SIG-M5 treated with dmso at 0.1 percent for 504 hours (cell line): ENCODE measurements around the gene MOV10L1.

Source experiments
- DNase-seq: peaks from one replicate; lab custom pipeline; 2025; ENCODE audit not compliant: unreplicated experiment; lab: John Stamatoyannopoulos, UW

Gene MOV10L1

DNA sequence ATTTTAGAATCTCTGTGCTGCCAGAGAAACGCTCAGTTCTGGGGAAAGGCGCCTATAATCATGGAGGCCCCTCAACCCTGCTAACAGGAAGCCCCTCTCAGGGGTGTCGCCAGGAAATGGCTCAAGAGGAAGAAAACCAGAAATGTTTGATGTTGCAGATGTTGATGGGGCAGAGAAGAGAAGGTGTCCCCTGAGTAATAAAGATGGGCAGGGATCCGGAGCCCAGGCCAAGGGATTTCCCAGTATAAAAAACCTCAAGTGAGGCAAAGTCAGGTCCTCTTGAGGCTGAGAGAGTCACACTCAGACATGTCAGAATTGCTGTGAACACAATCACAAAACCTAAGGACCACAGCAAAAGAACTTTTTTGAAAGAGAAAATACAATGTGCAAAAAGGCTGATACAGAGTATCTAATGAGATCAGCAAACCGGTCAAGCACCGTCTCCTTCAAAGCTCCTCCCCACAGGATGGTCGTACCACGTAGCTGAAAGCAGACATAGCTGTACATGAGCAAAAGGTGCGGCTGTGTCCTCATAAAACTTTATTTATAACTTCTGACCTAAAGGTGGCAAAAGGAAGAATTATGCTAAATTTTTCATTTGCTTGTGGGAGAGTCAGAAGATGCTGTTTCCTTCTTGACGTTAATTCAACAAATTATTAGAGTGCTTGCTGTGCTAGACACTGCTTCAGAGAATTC is 12.2 kb downstream of the MOV10L1 start:
- DNase-seq = no peak

DNA sequence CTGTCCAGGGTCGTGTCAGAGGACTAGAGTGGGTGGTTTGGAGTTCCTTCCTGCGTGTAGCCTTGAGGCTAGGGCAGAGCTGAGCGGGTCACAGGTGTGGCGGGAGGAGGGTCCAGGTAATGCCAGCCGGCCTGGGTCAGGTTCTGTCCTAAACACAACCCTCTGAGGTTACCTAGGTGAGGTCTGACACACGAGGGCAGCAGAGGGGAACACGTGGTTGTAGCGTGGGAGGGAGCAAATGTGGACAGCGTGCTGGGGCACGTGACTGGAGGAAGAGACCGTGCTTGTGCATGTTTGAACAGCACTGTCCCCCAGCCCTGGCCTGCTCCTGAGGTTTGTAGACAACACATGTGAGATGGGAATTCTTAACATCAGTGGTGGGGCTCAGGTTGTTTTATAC is 13.1 kb downstream of the MOV10L1 start:
- DNase-seq = no peak

DNA sequence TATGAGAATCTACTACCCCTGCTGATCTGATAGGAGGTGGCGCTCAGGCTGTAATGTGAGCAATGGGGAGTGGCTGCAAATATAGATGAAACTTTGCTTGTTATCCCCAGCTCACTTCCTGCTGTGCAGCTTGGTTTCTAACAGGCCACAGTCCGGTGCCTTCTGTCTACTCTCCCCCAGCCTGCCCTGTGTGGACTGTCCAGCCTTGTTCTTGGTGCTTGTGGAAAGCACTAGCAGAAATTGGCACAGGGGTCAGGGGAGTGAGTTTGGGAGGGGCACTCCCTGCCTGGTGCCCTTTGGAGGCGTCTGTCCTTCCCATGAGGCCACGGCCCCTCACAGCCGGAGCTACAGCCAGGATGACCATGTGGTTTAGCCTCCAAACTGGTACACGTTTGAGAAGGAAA is 14.3 kb downstream of the MOV10L1 start:
- no peak for DNase-seq

DNA sequence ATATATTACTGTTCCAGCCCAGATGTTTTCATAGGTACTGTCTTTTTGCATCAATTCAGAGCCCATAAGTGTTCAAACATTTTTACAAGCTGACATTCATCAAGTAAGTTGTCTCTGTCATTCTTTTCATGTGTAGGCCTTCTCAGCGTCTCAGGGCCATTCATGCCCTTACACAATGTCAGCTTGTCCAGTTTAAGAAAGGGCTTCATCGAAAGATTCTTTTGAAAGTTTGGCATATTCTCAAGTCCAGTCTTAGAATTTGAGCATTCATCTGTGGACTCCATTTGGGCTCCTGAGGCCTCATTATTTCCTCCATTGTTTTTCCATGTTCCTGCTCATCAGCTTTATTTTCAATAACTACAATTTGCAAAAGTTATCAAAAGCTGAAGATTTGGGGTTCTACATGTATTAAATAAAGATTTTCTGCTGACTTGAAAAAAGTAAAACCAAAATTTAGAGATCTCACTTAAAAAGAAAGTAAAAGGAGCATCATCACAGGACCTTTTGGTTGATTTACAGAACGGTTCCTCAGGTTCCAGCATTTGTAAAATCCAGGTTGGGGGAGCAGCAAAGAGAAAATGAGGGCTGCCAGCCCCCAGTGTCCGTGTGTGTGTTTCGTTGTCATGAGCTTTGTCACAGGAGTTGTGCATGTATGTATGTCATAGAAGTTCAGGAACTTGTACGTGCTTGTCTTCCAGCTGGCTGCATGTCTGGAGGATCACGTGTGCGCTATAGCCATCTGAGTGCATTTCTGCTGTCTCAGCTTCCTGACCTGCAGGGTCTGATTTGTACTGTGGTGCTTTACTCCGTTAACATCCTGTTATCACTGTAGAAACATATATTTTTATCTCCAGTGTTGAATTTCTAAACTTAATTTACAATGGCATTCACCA is 15.6 kb downstream of the MOV10L1 start:
- DNase-seq = no peak

DNA sequence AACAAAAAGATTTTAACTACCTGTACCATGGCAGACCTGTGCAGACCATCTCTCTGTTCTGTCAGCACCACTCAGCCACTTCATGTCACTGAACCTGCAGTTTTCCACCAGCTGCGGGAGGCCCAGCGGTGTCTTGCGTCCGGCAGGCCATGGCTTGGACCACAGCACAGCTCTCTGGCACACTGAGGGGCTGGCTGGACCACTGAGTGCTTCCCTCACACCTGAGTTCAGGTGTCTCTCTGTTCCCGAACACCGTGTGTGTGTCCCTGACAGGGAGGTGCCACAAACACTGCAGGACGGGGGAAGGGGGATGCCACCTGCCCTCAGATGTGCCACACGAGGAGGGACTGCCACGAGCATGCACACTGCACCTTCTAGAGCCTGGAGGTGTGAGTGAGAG is 17.7 kb downstream of the MOV10L1 start:
- no peak for DNase-seq

DNA sequence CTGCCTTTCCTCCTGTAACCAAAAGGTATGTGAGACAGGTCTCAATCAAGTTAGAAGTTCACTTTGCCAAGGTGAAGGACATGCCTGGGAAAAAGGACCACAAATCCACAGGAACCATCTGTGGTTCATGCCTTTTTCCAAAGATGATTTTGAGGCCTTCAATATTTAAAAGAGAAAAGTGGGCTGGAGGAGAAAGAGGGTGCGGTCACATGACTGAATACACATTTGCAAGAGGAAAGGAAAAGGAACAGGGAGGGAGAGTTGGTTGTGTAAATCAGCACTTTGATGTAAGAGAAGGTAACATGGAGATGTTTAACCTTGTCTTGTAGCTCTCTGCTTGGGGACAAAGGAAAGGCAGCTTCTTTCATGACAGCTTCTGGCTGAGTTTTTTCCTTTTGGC is 21.2 kb downstream of the MOV10L1 start:
- no peak for DNase-seq

DNA sequence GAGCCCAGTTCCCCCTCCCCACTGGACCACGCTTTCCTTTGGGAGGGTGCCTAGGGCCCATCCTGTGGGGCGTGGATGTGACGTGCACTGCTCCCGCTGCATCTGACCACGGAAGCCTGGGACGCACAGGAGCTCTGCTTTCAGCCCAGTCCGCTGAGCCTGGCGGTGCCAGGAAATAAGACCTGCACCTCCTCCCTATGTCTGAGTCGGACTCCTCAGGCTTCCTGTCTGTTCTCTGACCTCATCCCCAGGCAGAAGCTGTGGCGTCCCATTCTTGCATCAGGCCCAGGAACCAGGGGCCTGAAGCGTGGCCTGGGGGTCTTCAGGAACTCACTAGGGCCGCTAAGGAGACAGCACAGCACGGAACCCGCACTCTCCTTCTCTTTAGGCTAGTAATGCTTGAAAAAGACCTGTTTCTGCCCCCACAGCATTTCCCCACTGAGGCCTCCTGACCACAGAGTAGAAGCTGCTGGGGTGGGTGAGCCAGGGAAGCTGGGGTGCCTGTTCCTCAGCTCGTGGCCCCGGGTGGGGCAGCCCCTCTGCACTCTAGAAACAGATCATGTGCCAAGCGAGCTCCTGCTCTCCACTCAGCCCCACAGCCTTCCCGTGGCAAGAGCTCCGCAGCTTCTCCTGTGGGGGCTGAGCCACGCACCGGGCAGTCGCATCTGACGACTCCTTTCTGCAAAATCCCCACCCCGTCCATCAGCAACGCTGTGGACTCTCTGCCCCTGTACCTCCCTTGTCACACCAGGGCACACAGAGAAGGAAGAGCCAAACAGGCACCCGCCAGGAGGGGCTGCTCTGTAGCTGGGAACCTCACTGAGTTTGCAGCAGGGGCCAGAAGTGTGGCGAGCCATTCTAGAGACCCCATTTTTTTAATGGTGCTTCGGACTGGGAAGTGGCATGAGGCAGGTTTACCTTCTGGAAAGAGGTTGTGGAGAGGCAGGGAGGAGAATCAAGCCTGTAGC is 22.6 kb downstream of the MOV10L1 start:
- DNase-seq = peak; percentile 41

DNA sequence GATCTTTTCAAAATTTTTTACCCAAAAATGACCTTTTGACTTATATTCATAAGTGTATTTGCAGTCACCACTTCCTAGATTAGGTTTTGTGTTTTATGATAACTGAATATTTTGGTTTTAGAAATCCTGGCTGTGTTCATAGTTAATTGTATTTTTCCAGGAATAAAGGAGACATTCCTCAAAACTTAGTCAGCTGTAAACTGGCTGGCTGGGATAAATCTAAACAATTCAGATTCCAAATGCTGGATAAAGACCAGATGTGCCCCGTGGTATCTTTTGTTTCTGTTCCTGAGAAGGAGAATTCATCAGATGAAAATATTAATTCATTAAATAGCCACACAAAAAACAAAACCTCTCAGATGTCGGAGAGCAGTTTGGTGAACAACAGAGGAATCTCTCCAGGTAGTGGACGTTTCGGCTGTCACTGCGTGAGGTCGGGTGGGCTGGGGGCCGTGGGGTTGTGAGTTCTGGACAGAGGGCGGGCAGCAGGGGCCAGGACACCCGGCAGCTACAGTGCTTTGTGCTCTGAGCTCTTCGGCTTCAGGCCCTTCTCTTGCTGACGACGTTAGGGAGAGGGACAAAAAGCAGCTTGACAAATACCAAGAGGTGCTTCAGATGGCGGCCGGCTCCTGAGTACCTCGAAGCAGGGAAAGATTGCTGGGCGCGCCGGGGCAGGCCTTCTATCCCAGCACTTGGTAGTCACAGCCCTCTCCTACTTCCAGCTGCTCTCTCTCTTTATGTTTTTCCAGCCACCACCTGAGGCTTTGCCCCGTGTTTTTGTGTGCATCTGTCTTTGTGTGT is 24.6 kb downstream of the MOV10L1 start:
- no peak for DNase-seq

DNA sequence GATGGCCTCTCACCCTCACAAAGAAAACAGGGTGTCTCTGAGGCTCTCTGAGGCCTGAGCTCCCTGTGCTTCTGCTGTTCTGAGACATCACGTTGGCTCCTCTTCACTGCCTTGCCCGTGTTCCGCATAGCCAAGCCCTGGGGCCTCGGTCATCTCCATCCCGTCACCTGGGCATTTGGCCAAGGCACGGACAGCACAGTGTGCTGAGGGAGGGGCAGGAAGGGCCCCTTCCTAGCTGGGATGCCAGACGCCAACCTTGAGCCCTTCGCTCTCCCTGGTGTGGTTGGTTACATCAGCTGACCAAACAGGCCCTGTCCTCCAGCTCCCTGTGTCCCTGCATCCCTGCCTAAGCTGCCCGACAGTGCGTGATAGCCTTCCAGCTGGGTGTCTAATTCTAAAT is 25.9 kb downstream of the MOV10L1 start:
- no peak for DNase-seq

DNA sequence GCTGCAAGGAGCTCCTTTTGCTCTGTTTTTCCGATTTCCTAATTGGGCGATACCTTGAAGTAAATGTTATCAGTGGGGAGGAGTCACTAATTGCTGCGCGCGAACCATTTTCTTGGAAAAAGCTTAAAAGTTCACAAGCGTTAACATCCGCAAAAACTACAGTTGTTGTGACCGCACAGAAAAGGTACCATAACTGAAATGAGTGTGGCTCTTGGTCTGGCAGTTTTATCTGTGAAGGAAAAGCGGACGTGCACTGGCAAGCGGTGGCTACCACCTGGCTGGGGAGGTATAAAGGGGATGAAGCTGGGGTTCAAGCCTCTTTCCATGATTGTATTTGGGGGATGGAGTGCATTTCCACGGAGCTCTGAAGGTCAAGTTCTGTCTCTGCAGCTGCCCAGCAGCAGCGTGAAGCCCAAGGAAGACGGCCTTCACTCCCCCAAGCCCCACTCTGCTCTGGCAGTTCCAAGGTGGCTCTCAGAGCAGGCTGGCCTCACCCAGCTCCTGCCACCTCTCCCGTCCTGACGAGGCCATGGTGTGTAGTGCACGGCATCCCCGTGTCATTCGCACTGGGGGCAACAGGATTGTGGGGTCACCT is 27.5 kb downstream of the MOV10L1 start:
- DNase-seq = no peak

DNA sequence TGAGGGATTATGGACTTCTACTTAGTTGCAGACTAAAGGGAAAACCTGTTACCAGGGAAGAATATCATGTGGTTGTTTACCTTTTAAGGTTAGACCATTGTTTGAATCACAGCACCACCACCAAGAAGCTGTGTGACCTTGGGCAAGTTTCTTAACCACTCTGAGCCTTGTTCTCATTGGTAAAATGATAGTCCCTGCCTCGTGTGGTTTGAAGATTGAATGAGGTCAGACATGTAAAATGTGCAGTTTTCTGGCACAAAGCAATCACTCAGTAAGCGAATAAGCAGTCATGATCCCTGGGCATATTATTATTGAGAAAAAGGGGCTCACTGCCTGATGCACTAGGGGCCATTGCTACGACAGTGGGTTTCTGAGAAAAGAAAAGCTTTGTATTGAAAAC is 28.3 kb downstream of the MOV10L1 start:
- no peak for DNase-seq

DNA sequence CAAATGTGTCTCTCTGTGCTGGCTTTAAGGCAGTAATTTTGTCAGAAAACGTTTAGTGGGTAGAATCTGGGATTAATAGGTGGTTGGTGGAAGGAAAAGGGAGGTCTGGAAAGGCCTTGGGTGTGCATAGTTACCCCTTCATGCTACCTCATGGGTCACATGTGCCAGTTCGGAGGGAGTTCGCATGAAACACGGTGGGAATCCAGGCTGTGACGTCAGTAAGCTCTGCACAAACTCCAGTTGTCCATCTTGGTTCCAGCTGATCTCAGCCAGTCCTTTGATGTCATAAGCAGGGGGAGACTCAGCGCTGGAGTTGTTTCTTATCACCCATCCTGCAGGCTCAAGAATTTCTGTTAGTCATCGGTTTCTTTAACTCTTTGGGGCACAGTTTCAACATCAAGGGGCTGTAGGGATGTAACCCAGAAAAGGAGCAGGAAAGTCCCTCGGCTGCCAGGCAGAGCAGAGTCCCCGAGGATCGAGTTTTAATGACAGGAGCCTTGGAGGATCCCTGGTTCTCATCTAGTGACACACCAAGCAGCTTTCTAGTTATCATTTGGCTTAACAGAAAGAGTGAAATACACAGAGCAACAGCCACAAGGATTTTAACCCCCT is 28.9 kb downstream of the MOV10L1 start:
- DNase-seq = peak; percentile 20

DNA sequence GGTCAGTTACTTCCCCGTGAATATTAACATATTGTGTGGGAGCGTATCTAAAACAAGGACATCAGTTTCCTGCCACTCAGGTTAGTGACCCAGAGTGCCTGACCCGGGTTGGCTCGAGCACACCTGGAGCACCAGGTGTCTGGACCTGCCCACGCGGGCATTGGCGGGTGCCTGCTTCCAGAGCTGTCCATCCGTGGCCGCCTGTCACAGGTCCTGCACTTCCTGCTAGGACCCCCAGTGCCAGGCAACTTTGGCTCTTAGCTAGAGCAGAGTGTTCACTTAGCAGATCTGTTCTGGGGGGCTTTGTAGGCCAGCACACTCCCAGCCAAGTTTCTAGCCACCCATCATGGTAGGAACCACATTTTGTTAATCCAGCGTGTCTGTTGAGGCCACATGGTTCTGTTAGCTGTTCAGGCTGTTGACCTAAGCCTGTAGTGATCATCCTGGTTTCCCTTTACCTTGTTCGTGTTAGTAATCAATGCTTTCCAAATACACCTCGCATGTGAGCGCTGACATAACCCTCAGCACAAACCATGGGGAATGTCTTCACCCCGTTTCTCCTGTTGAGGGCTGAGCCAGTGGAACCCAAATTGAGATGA is 29.5 kb downstream of the MOV10L1 start:
- DNase-seq = no peak

DNA sequence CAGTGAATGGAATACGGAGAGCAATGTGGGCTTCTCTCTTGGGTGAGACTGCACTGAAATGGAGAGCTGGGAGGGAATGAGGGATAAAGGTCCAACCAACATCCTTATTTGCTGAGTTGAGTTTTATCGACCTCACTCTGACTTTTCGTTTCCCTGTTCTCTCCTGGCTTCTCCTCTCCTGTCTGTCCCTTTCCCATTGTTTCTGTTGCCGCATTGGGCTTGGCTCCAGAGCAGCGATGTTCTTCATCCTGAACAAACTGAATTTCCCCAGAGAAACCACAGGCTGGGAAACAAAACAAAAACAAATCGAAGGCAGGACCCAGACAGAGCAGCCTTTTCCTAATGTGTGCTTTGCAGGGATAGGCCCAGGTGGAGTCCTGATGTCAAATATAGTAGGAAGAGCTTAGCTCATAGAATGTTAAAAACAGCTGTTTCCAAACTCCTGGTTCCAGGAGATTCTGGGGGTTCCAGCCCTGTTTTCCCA is 30.0 kb downstream of the MOV10L1 start:
- no peak for DNase-seq

DNA sequence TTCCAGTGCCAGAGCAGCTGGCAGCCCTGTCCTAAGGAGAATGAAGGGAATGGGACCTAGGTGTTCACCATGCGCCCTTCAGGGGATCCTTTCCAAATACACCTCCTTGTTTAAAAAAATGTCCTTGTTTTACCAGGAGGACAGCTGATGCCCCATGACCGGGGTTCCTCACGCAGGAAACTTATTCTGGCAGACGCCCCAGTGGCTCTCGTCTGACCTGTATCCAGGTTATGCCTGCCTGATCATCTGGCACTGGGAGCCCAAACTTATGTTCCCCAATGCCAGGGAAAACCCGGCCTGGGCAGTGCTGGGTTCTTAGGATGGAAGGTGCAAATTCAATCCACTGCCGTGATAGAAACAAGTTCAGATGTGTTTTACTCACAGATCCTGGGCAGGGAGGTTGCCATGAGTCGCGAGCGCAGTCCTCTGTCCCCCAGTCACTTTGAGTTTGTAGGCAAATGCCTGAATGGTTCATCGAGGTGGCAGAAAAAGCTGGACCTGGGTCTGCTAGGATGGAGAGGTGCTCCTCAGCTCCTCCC is 31.5 kb downstream of the MOV10L1 start:
- DNase-seq = no peak

DNA sequence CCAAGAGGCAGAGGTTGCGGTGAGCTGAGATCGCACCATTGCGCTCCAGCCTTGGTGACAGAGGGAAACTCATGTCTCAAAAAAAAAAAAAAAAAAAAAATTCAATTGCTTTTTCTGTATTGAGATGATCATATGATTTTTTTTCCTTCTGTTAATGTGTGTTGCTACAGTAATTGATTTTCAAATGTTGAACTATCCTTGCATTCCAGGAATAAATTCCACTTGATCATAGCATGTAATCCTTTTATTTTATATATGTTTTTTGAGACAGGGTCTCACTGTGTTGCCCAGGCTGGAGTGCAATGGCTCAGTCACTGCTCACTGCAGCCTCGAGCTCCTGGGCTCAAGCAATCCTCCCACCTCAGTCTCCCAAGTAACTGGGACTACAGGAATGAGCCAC is 33.3 kb downstream of the MOV10L1 start:
- no peak for DNase-seq

DNA sequence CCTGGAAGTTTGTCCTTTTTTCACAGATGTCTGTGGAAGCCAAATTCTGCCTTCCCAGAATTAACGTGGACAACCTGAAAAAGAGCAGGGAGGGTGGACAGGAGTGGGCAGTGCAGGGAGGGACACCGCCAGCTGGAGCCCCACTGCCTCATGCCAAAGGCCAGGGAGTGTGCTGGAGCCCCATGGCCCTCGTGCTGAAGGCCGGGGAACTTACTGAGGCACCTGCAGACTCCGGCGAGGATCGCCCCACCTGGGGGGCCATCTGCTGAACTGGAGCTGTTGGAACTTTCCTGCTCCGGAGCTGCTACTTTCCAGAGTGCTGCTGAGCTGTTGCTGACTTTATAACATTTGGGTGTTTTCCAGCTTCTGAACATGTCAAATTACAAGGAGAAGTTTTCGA is 35.2 kb downstream of the MOV10L1 start:
- DNase-seq = no peak

DNA sequence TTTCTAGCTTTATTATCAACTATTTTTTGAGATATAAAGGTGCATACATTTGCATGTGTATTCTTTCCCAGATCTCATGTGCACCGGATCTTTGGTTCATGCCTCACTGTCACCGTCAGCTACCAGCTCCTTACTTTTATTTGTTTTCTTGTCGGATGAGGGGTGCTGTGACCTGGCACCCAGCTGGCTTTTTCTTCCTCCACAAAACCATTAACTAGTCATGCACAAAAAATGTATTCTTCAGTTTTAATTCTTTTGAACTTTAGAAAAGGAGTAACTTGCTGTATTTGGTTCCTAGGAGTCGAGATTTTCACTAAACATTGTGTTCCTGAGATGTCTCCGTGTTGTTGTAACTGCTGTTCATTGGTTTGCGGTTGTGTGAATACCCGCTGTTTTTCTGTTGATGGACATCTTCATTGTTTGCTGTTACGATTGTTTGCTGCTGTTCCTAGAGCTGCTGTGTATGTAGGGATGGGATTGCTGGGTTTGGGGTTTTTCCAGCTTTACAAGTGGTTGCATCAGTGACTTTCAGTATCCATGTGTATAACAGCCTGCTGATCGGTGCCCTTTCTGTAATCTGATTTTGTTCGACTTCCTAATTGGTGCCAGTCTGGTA is 39.4 kb downstream of the MOV10L1 start:
- DNase-seq = no peak
